CD8-positive, alpha-beta memory T cell (primary cell): Measurements from ENCODE around the gene PIGS. TPM values are rescaled to one million over a fixed set of nuclear protein-coding genes. Genes with fewer than 3 reads are reported as not detected.
A peak's percentile ranks its signal among the peaks of the same experiment; 100 is the strongest.

Experiments used
- CTCF ChIA-PET: fragments of 350-600 bp; sonication (Branson Sonifier 250); formaldehyde crosslinking; loops from one replicate; lab custom pipeline; 2021; ENCODE audit warnings: antibody characterized with exemption; lab: Charles Lee
- POLR2A ChIA-PET: fragments of 350-600 bp; sonication (Branson Sonifier 250); formaldehyde crosslinking; loops from one replicate; lab custom pipeline; 2021; ENCODE audit warnings: antibody characterized with exemption; lab: Charles Lee
- DNase-seq, 5 donors: peaks; one replicate each; pipeline versions ENCODE4 v3.0.0 to v3.0.0-alpha.2; 2020 to 2022; ENCODE audit warnings: mixed read lengths in 1 of 5
- H3K27ac ChIP-seq: one replicate; pipeline ENCODE4 v1.7.0; 2013; ENCODE audit warnings: low read depth, mild to moderate bottlenecking, low read length, moderate library complexity
- H3K27me3 ChIP-seq: 2 replicates; pipeline ENCODE4 v1.7.0; 2013; ENCODE audit warnings: low read length, mild to moderate bottlenecking; ENCODE audit not compliant: insufficient read depth, poor library complexity, severe bottlenecking
- H3K36me3 ChIP-seq: 2 replicates; pipeline ENCODE4 v1.7.0; 2013; ENCODE audit warnings: mild to moderate bottlenecking, low read length, moderate library complexity; ENCODE audit not compliant: insufficient read depth
- H3K4me1 ChIP-seq: 2 replicates; pipeline ENCODE4 v1.7.0; 2013; ENCODE audit warnings: mild to moderate bottlenecking, low read length, moderate library complexity; ENCODE audit not compliant: insufficient read depth
- H3K4me3 ChIP-seq: 2 replicates; pipeline ENCODE4 v1.7.0; 2013; ENCODE audit warnings: mild to moderate bottlenecking, low read length
- H3K9me3 ChIP-seq: 2 replicates; pipeline ENCODE4 v1.7.0; 2013; ENCODE audit warnings: mild to moderate bottlenecking, low read length
- H3K27ac Mint-ChIP-seq, 8 donors: one replicate each; pipeline ENCODE4 v1.8.0; 2020 to 2021; ENCODE audit warnings: mixed read lengths in 8 of 8, mild to moderate bottlenecking in 6 of 8, inconsistent platforms in 3 of 8, moderate library complexity in 3 of 8
- H3K27me3 Mint-ChIP-seq, 2 donors: one replicate each; pipeline ENCODE4 v1.8.0; 2020 to 2021; ENCODE audit warnings: mixed read lengths in 2 of 2, mild to moderate bottlenecking in 1 of 2, moderate library complexity in 1 of 2
- H3K36me3 Mint-ChIP-seq, 3 donors: one replicate each; pipeline ENCODE4 v1.8.0; 2020 to 2021; ENCODE audit warnings: mixed read lengths in 3 of 3, inconsistent platforms in 1 of 3, mild to moderate bottlenecking in 1 of 3
- H3K4me1 Mint-ChIP-seq, 3 donors: one replicate each; pipeline ENCODE4 v1.8.0; 2020 to 2021; ENCODE audit warnings: mixed read lengths in 3 of 3, inconsistent platforms in 1 of 3, mild to moderate bottlenecking in 1 of 3
- H3K4me3 Mint-ChIP-seq, 7 donors: one replicate each; pipeline ENCODE4 v1.8.0; 2020 to 2021; ENCODE audit warnings: mixed read lengths in 7 of 7, mild to moderate bottlenecking in 6 of 7, moderate library complexity in 4 of 7, inconsistent platforms in 2 of 7
- H3K9me3 Mint-ChIP-seq, 5 donors: one replicate each; pipeline ENCODE4 v1.8.0; 2020 to 2022; ENCODE audit warnings: mixed read lengths in 5 of 5, mild to moderate bottlenecking in 3 of 5, moderate library complexity in 2 of 5, inconsistent platforms in 1 of 5
- polyA plus RNA-seq: library from polyadenylated mRNA; unstranded; fragments of 300-500 nt; fragmentation: Illumina TruSeq; gene quantifications from one replicate; pipeline ENCODE4 v1.2.3, GENCODE V29; 2021
- total RNA-seq, 2 experiments: library from RNA; stranded (reverse); gene quantifications; one replicate each; pipeline ENCODE4 v1.2.3, GENCODE V29; 2021

PIGS gene
- total and polyA plus RNA-seq, 3 experiments from 2014 or later, result 48.7 to 61.0 (median 50.0) TPM

DNA sequence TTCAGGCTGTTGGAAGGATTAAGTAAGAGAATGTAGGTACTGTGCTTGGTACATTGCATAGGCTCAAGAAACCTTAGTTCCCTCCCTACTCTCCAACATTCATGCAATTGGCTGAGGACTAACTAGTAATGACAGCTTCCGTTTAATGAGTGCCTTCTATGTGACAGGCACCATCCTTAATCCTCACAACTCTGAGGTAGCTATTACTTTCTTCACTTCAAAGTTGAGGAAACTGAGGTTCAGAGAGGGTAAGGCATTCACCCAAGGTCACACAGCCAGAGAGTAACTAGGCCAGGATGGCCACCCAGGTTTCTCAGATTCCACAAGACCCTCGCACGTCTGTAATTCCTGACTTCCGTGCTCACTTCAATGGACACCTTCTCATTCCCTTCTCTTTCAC is 41.1 kb downstream of the PIGS start:
- H3K36me3 ChIP-seq, result no peaks in the 10 kb centered on the region
- H3K27me3 Mint-ChIP-seq, result peaks cover 0 to 6% of the 10 kb centered on the region in 2 donors
- H3K9me3 ChIP-seq, result no peaks in the 10 kb centered on the region
- H3K4me1 ChIP-seq, result no peaks in the 10 kb centered on the region
- no peak overlapping the region for H3K4me3 Mint-ChIP-seq
- H3K4me3 ChIP-seq, result no peak overlapping the region
- no peak overlapping the region for H3K27ac ChIP-seq
- POLR2A ChIA-PET, result no interaction called here
- H3K27ac Mint-ChIP-seq, result no peak overlapping the region
- no peaks in the 10 kb centered on the region for H3K36me3 Mint-ChIP-seq
- no peaks in the 10 kb centered on the region for H3K9me3 Mint-ChIP-seq
- DNase-seq, result no peak
- no peaks in the 10 kb centered on the region for H3K27me3 ChIP-seq
- CTCF ChIA-PET, result interaction anchor here (0.8 kb wide), 1 partner anchor 10 kb away, joined by 3 read pairs; no protein-coding TSS in a partner anchor
- H3K4me1 Mint-ChIP-seq, result peaks cover 0 to 1% (median 0%) of the 10 kb centered on the region in 3 donors

GRCh38 chr17:28529013-28529400 is 42.3 kb downstream of the PIGS start:
- Mint-ChIP-seq H3K36me3 (no peaks in the 10 kb centered on the region), H3K4me3 (no peak overlapping the region), H3K27ac (peak overlapping the region in 1 of 8 donors; percentile 50), H3K9me3 (no peaks in the 10 kb centered on the region), H3K27me3 (peaks cover 0 to 6% of the 10 kb centered on the region in 2 donors), H3K4me1 (peaks cover 0 to 1% (median 0%) of the 10 kb centered on the region in 3 donors)
- Histone ChIP-seq H3K36me3 (no peaks in the 10 kb centered on the region), H3K27me3 (no peaks in the 10 kb centered on the region), H3K27ac (no peak overlapping the region), H3K9me3 (no peaks in the 10 kb centered on the region), H3K4me3 (no peak overlapping the region), H3K4me1 (no peaks in the 10 kb centered on the region)
- ChIA-PET POLR2A (no interaction called here), CTCF (interaction anchor here (1.4 to 1.6 kb wide), 2 partner anchors 11 to 18 kb away, joined by 3 to 5 read pairs; no protein-coding TSS in a partner anchor)
- DNase-seq, result no peak

- Histone ChIP-seq H3K27ac (no peak overlapping the region), H3K4me3 (no peak overlapping the region), H3K9me3 (no peaks in the 10 kb centered on the region), H3K27me3 (no peaks in the 10 kb centered on the region), H3K4me1 (no peaks in the 10 kb centered on the region), H3K36me3 (no peaks in the 10 kb centered on the region)
- POLR2A ChIA-PET, result no interaction called here
- Mint-ChIP-seq H3K36me3 (no peaks in the 10 kb centered on the region), H3K4me3 (no peak overlapping the region), H3K27me3 (peaks cover 0 to 6% of the 10 kb centered on the region in 2 donors), H3K4me1 (peaks cover 0 to 1% (median 0%) of the 10 kb centered on the region in 3 donors), H3K27ac (no peak overlapping the region), H3K9me3 (no peaks in the 10 kb centered on the region)
- no peak for DNase-seq
- CTCF ChIA-PET, result interaction anchor here (1.4 to 1.6 kb wide), 2 partner anchors 11 to 19 kb away, joined by 3 to 5 read pairs; no protein-coding TSS in a partner anchor
Measured at GRCh38 chr17:28528327-28529012, 42.9 kb downstream of the PIGS start.

- no peaks in the 10 kb centered on the region for H3K27me3 ChIP-seq
- no peak for DNase-seq
- no peaks in the 10 kb centered on the region for H3K4me1 ChIP-seq
- no peaks in the 10 kb centered on the region for H3K9me3 ChIP-seq
- no peaks in the 10 kb centered on the region for H3K36me3 ChIP-seq
- H3K4me1 Mint-ChIP-seq, result peaks cover 0 to 1% (median 0%) of the 10 kb centered on the region in 3 donors
- no peak overlapping the region for H3K4me3 Mint-ChIP-seq
- H3K9me3 Mint-ChIP-seq, result no peaks in the 10 kb centered on the region
- no peak overlapping the region for H3K27ac ChIP-seq
- no peak overlapping the region for H3K4me3 ChIP-seq
- H3K36me3 Mint-ChIP-seq, result no peaks in the 10 kb centered on the region
- POLR2A ChIA-PET, result no interaction called here
- peaks cover 0 to 6% of the 10 kb centered on the region in 2 donors for H3K27me3 Mint-ChIP-seq
- no peak overlapping the region for H3K27ac Mint-ChIP-seq
- CTCF ChIA-PET, result interaction anchor here (1.4 to 1.6 kb wide), 2 partner anchors 12 to 20 kb away, joined by 3 to 5 read pairs; no protein-coding TSS in a partner anchor
Measured at GRCh38 chr17:28527859-28528258, 43.5 kb downstream of the PIGS start.

- Mint-ChIP-seq H3K4me3 (peak overlapping the region in 1 of 7 donors; percentile 46), H3K27ac (peak overlapping the region in 2 of 8 donors; percentile 37 to 69), H3K27me3 (peaks cover 0 to 6% of the 10 kb centered on the region in 2 donors), H3K4me1 (peaks cover 0 to 1% (median 0%) of the 10 kb centered on the region in 3 donors), H3K9me3 (no peaks in the 10 kb centered on the region), H3K36me3 (no peaks in the 10 kb centered on the region)
- no peak overlapping the region for H3K4me3 ChIP-seq
- CTCF ChIA-PET, result interaction anchor here (1.6 kb wide), 1 partner anchor 20 kb away, joined by 5 read pairs; no protein-coding TSS in a partner anchor
- H3K9me3 ChIP-seq, result no peaks in the 10 kb centered on the region
- no peak overlapping the region for H3K27ac ChIP-seq
- DNase-seq, result no peak
- H3K36me3 ChIP-seq, result no peaks in the 10 kb centered on the region
- H3K4me1 ChIP-seq, result no peaks in the 10 kb centered on the region
- POLR2A ChIA-PET, result no interaction called here
- no peaks in the 10 kb centered on the region for H3K27me3 ChIP-seq
Measured at GRCh38 chr17:28527181-28527681, 44.1 kb downstream of the PIGS start.

- Mint-ChIP-seq H3K4me1 (peaks cover 0 to 1% (median 0%) of the 10 kb centered on the region in 3 donors), H3K27ac (no peak overlapping the region), H3K36me3 (no peaks in the 10 kb centered on the region), H3K4me3 (no peak overlapping the region), H3K27me3 (peaks cover 0 to 3% of the 10 kb centered on the region in 2 donors), H3K9me3 (no peaks in the 10 kb centered on the region)
- Histone ChIP-seq H3K27me3 (no peaks in the 10 kb centered on the region), H3K4me3 (no peak overlapping the region), H3K27ac (no peak overlapping the region), H3K4me1 (no peaks in the 10 kb centered on the region), H3K9me3 (no peaks in the 10 kb centered on the region), H3K36me3 (no peaks in the 10 kb centered on the region)
- POLR2A ChIA-PET, result no interaction called here
- no peak for DNase-seq
- CTCF ChIA-PET, result interaction anchor here (0.6 kb wide), 1 partner anchor 287 kb away, joined by 3 read pairs; no protein-coding TSS in a partner anchor
Measured at GRCh38 chr17:28526381-28526780, 44.9 kb downstream of the PIGS start.

DNA sequence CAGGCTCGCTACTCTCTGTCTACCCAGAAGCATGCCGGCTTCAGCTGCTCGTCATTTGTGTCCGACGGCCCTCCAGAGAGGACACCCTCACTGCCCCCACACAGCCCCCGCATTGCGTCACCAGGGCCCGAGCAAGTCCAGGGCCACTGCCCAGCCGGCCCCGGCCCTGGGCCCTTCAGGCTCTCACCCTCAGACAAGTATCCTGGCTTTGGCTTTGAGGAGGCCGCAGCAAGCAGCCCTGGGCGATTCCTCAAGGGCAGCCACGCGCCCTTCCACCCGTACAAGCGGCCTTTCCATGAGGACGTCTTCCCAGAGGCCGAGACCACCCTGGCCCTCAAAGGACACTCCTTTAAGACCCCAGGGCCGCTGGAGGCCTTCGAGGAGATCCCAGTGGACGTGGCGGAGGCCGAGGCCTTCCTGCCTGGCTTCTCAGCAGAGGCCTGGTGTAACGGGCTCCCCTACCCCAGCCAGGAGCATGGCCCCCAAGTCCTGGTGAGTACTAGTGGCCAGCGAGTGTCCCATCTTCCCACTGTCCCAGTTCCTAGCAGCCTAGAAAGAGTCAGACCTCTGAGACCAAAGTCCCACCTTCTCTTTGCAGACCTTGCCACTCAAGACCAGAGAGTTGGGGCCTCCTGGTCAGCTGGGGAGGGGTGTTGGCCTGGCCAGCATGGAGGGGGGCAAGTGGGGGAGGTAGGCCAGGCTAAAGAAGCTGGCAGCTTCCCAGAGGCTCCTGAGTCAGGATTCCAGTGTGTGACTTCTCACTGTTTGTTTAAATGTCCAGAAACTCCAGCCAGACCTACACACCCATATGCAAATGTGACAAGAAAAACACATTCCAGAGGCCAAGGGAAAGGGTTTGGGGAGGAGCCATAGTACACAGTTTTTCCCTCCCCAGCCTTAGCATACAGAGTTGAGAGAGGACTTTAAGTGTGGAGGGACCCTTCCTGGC is 46.6 kb downstream of the PIGS start:
- Histone ChIP-seq H3K4me3 (no peak overlapping the region), H3K4me1 (no peaks in the 10 kb centered on the region), H3K27me3 (no peaks in the 10 kb centered on the region), H3K9me3 (no peaks in the 10 kb centered on the region), H3K36me3 (no peaks in the 10 kb centered on the region), H3K27ac (no peak overlapping the region)
- Mint-ChIP-seq H3K4me3 (no peak overlapping the region), H3K27me3 (no peaks in the 10 kb centered on the region), H3K27ac (no peak overlapping the region), H3K36me3 (no peaks in the 10 kb centered on the region), H3K9me3 (no peaks in the 10 kb centered on the region), H3K4me1 (peaks cover 0 to 1% (median 0%) of the 10 kb centered on the region in 3 donors)
- ChIA-PET CTCF (no interaction called here), POLR2A (no interaction called here)
- DNase-seq, result peak in 1 of 5 donors; percentile 39
